ENCODE measurements around the gene UTP11.
"Not testable (repeated sequence)": the region's sequence is repeated elsewhere in the genome, so short reads cannot be mapped to it uniquely, and the experiment has no call there.

The UTP11 gene, protein sequence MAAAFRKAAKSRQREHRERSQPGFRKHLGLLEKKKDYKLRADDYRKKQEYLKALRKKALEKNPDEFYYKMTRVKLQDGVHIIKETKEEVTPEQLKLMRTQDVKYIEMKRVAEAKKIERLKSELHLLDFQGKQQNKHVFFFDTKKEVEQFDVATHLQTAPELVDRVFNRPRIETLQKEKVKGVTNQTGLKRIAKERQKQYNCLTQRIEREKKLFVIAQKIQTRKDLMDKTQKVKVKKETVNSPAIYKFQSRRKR

DNA sequence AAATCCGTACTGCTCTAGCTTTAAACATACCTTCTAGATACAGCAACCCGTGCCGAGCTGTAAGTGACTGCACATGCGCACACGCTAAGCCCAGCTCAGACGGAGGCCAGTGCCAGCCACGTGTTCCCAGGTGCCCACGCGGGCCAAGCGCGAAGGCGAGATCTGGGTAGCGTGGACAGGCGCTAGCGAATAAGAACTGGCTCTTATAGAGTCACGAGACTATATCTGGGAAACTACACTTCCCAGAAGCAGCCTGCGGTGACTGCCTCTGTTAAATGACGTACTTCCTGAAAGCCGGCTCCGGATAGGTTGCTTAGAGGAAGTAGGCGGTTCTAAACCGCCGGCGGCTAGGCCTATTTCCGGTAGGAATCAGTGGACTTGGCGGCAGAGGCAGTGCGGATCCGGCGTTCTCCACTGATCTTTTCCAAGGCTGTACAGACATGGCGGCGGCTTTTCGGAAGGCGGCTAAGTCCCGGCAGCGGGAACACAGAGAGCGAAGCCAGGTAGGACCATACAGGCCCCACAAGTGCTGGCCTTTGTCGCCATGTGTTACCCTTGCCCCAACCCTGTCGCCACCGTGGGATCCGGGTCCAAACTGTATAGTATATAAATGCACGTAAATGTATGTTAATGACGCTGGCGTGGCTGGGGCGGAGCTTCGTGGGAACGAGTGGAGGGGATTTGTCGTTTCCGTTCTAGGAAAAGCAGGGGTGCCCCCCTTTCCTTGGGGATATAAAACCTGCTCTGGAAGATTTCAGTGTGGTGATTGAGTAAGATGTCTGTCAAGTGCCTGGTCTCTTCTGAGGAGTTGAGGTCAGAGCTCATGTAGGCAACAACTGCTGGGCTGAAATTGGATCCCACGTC lies at the start of gene UTP11:
Gene UTP11 (plus strand): TSS at position 372 of the 864 bp plus-strand sequence. CDS start 69 bp downstream, at position 441.
- Mint-ChIP-seq H3K4me1 (peaks cover 54% of the 10 kb centered on the region), H3K4me3 (peak within 1 kb of the TSS; percentile 100)

GRCh38 chr1:37964106-37964505 lies 48.4 kb upstream of the UTP11 start:
- not testable (repeated sequence) for ATAC-seq; H3K4me1 Mint-ChIP-seq; H3K27ac Mint-ChIP-seq; H3K4me3 Mint-ChIP-seq; DNase-seq (ENCODE audit: low spot score in 2 of 2); H3K9me3 Mint-ChIP-seq
- H3K36me3 Mint-ChIP-seq, result peaks cover 100% of the 10 kb centered on the region

More for the DNA sequence above, at the start of gene UTP11:
- Mint-ChIP-seq H3K9me3 (no peaks in the 10 kb centered on the region), H3K36me3 (peaks cover 49% of the 10 kb centered on the region), H3K27ac (peak within 1 kb of the TSS; percentile 99)
- DNase-seq (ENCODE audit: low spot score in 2 of 2) (peak; percentile 73 to 93), ATAC-seq (peak; percentile 89)

GRCh38 chr1:37965301-37965700 lies 47.2 kb upstream of the UTP11 start:
- H3K4me3 Mint-ChIP-seq, result no peak overlapping the region
- no peak overlapping the region for H3K27ac Mint-ChIP-seq
- ATAC-seq, result no peak
- H3K4me1 Mint-ChIP-seq, result no peaks in the 10 kb centered on the region
- peaks cover 100% of the 10 kb centered on the region for H3K36me3 Mint-ChIP-seq
- no peak for DNase-seq (ENCODE audit: low spot score in 2 of 2)
- H3K9me3 Mint-ChIP-seq, result no peaks in the 10 kb centered on the region

DNA sequence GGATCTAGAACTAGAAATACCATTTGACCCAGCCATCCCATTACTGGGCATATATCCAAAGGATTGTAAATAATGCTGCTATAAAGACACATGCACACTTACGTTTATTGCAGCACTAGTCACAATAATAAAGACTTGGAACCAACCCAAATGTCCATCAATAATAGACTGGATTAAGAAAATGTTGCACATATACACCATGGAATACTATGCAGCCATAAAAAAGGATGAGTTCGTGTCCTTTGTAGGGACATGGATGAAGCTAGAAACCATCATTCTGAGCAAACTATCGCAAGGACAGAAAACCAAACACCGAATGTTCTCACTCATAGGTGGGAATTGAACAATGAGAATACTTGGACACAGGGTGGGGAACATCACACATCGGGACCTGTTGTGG lies 38.9 kb upstream of the UTP11 start:
- not testable (repeated sequence) for H3K27ac Mint-ChIP-seq; DNase-seq (ENCODE audit: low spot score in 2 of 2)

DNA sequence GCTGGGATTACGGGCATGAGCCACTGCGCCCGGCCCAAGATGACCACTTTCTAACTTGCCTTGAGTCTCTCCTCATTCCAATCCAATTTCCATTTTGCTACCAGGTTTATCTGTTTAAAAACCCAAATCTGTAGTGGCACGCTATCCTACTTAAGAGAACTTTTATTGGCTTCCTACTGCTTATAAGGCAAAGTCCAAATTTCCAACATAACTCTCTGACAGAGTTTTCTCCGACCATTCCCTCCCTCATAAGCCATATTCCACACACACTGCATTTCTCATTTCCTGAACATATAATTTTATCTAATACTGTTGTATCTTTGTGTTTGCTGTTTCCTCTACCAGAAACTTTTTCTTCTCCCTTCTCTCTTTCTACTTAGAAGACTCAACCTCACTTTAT lies 38.0 kb upstream of the UTP11 start:
- no peak overlapping the region for H3K4me3 Mint-ChIP-seq
- no peak overlapping the region for H3K27ac Mint-ChIP-seq
- peaks cover 22% of the 10 kb centered on the region for H3K4me1 Mint-ChIP-seq
- ATAC-seq (no peak), DNase-seq (ENCODE audit: low spot score in 2 of 2) (no peak)
- H3K9me3 Mint-ChIP-seq, result no peaks in the 10 kb centered on the region
- peaks cover 100% of the 10 kb centered on the region for H3K36me3 Mint-ChIP-seq

More for the DNA sequence above, 38.9 kb upstream of the UTP11 start:
- H3K9me3 Mint-ChIP-seq, ATAC-seq, H3K4me3 Mint-ChIP-seq: not testable (repeated sequence)
- Mint-ChIP-seq H3K36me3 (peaks cover 100% of the 10 kb centered on the region), H3K4me1 (peaks cover 22% of the 10 kb centered on the region)

GRCh38 chr1:37975083-37975482 lies 37.5 kb upstream of the UTP11 start:
- not testable (repeated sequence) for DNase-seq (ENCODE audit: low spot score in 2 of 2); ATAC-seq; H3K9me3 Mint-ChIP-seq; H3K4me3 Mint-ChIP-seq; H3K27ac Mint-ChIP-seq
- Mint-ChIP-seq H3K4me1 (peaks cover 22% of the 10 kb centered on the region), H3K36me3 (peaks cover 100% of the 10 kb centered on the region)

DNA sequence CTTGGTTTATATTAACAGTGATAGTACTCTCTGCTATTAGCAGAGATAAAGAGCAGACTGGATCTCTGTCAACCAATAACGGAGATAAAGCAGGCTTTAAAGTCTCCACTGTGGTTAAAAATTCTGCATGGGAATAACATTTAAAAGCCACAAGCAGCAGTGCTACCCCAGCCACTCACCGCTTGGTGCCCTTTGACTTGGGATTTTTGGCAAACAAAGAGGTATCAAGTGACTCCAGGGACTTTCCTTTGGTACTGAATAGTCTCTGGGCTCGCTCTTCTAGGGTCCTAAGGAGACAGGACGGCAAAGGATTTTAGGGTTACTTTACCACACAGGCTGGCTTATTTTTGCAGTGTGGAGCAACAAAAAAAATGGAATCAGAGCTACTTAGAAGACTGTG lies 34.0 kb upstream of the UTP11 start:
- H3K36me3 Mint-ChIP-seq, result peaks cover 100% of the 10 kb centered on the region
- no peak overlapping the region for H3K27ac Mint-ChIP-seq
- DNase-seq (ENCODE audit: low spot score in 2 of 2), result no peak
- no peak overlapping the region for H3K4me3 Mint-ChIP-seq
- no peaks in the 10 kb centered on the region for H3K9me3 Mint-ChIP-seq
- no peak for ATAC-seq
- H3K4me1 Mint-ChIP-seq, result peaks cover 5% of the 10 kb centered on the region

- no peak overlapping the region for H3K4me3 Mint-ChIP-seq
- ATAC-seq (no peak), DNase-seq (ENCODE audit: low spot score in 2 of 2) (no peak)
- H3K4me1 Mint-ChIP-seq, result peaks cover 6% of the 10 kb centered on the region
- no peaks in the 10 kb centered on the region for H3K9me3 Mint-ChIP-seq
- H3K27ac Mint-ChIP-seq, result no peak overlapping the region
- peaks cover 93% of the 10 kb centered on the region for H3K36me3 Mint-ChIP-seq
Observed at GRCh38 chr1:37983546-37983945, 29.0 kb upstream of the UTP11 start.

- peaks cover 63% of the 10 kb centered on the region for H3K36me3 Mint-ChIP-seq
- H3K4me1 Mint-ChIP-seq, result peaks cover 14% of the 10 kb centered on the region
- H3K27ac Mint-ChIP-seq, result no peak overlapping the region
- no peak overlapping the region for H3K4me3 Mint-ChIP-seq
- DNase-seq (ENCODE audit: low spot score in 2 of 2), result no peak
- no peaks in the 10 kb centered on the region for H3K9me3 Mint-ChIP-seq
- no peak for ATAC-seq
Observed at GRCh38 chr1:37987679-37988078, 24.9 kb upstream of the UTP11 start.

- peaks cover 45% of the 10 kb centered on the region for H3K36me3 Mint-ChIP-seq
- peak overlapping the region; percentile 95 for H3K27ac Mint-ChIP-seq
- no peaks in the 10 kb centered on the region for H3K9me3 Mint-ChIP-seq
- ATAC-seq, result peak; percentile 52
- H3K4me1 Mint-ChIP-seq, result peaks cover 14% of the 10 kb centered on the region
- H3K4me3 Mint-ChIP-seq, result peak overlapping the region; percentile 85
- DNase-seq (ENCODE audit: low spot score in 2 of 2), result no peak
Observed at GRCh38 chr1:37989361-37989930, 23.1 kb upstream of the UTP11 start.

DNA sequence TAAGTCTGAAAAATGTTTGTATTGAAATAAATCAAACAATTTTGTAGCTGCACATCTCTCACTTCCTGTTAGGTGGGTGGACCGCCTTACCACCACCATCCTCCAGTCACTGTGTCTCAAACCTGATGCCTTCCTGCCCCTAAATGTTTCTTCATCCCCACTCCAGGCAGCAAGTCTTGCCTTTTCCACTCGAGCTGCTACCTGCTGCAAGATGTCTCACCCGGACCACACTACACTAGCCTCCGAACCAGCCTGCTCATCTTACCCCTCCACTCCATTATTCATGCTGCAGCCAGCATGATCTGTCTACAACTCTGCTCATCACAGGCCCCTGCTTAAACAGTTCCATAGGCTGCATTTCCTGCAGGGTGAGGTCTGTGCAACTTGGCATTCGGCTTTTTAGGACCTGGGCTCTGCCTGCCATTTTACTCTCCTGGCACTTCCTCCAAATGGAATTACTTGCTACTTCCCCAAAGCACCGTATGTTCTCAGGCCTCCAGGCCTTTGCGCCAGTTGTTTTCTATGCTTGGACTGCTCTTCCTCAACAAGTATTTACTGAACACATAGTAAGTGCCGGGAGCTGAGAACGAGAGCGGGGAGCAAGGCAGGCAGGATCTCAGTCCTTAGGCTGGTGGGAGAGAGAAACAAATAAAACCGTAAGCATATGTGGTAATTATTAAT lies 17.5 kb upstream of the UTP11 start:
- DNase-seq (ENCODE audit: low spot score in 2 of 2) (no peak), ATAC-seq (no peak)
- H3K27ac Mint-ChIP-seq, result peak overlapping the region; percentile 54
- peak overlapping the region; percentile 61 for H3K4me3 Mint-ChIP-seq
- peaks cover 43% of the 10 kb centered on the region for H3K4me1 Mint-ChIP-seq
- H3K36me3 Mint-ChIP-seq, result peaks cover 44% of the 10 kb centered on the region
- H3K9me3 Mint-ChIP-seq, result no peaks in the 10 kb centered on the region

- DNase-seq (ENCODE audit: low spot score in 2 of 2) (no peak), ATAC-seq (peak; percentile 70)
- H3K36me3 Mint-ChIP-seq, result peaks cover 39% of the 10 kb centered on the region
- H3K9me3 Mint-ChIP-seq, result no peaks in the 10 kb centered on the region
- H3K4me3 Mint-ChIP-seq, result peak overlapping the region; percentile 61
- peak overlapping the region; percentile 54 for H3K27ac Mint-ChIP-seq
- H3K4me1 Mint-ChIP-seq, result peaks cover 47% of the 10 kb centered on the region
Observed at GRCh38 chr1:37995751-37996345, 16.7 kb upstream of the UTP11 start.

GRCh38 chr1:37997256-37998088 lies 15.1 kb upstream of the UTP11 start:
- Mint-ChIP-seq H3K27ac (peak overlapping the region; percentile 18), H3K9me3 (no peaks in the 10 kb centered on the region), H3K4me3 (no peak overlapping the region), H3K4me1 (peaks cover 57% of the 10 kb centered on the region), H3K36me3 (peaks cover 39% of the 10 kb centered on the region)
- DNase-seq (ENCODE audit: low spot score in 2 of 2) (no peak), ATAC-seq (no peak)
